DOHH2 (cell line): Measurements from ENCODE around the gene C2orf49.
A peak's percentile ranks its signal among the peaks of the same experiment; 100 is the strongest.

Experiments used
- H3F3A ChIP-seq: fragments of 200-600 bp; sonication (generic), shearing (Covaris generic); 2 replicates; pipeline ENCODE4 v1.6.0; 2016; ENCODE audit warnings: antibody characterized with exemption, mild to moderate bottlenecking; ENCODE audit not compliant: control insufficient read depth, insufficient read depth
- H3K27ac ChIP-seq: fragments of 200-600 bp; sonication (generic); 2 replicates; pipeline ENCODE4 v1.5.1; 2014; ENCODE audit warnings: low read depth, mild to moderate bottlenecking, low read length, moderate library complexity
- H3K27me3 ChIP-seq: fragments of 200-600 bp; sonication (generic); 2 replicates; pipeline ENCODE4 v1.6.1; 2014; ENCODE audit warnings: mild to moderate bottlenecking, low read length, mixed read lengths; ENCODE audit not compliant: control insufficient read depth
- H3K36me3 ChIP-seq: fragments of 200-600 bp; sonication (generic); 2 replicates; pipeline ENCODE4 v1.6.1; 2014; ENCODE audit warnings: mild to moderate bottlenecking, low read length, moderate library complexity, mixed read lengths; ENCODE audit not compliant: control insufficient read depth
- H3K4me1 ChIP-seq: fragments of 200-600 bp; sonication (generic); 2 replicates; pipeline ENCODE4 v1.6.1; 2014; ENCODE audit warnings: mild to moderate bottlenecking, low read length, mixed read lengths; ENCODE audit not compliant: control insufficient read depth
- H3K4me2 ChIP-seq: fragments of 200-600 bp; sonication (generic); 2 replicates; pipeline ENCODE4 v1.6.0; 2014; ENCODE audit warnings: mild to moderate bottlenecking, low read length, moderate library complexity
- H3K4me3 ChIP-seq: fragments of 200-600 bp; sonication (generic); 2 replicates; pipeline ENCODE4 v1.5.1; 2014; ENCODE audit warnings: mild to moderate bottlenecking, low read length, mixed read lengths
- H3K79me2 ChIP-seq: fragments of 200-600 bp; sonication (generic); 2 replicates; pipeline ENCODE4 v1.6.1; 2014; ENCODE audit warnings: mild to moderate bottlenecking, low read length, mixed read lengths; ENCODE audit not compliant: control insufficient read depth
- H3K9me2 ChIP-seq: fragments of 200-600 bp; sonication (generic); replicated peaks from 2 replicates; pipeline ENCODE4 v1.6.1; 2014; ENCODE audit warnings: mild to moderate bottlenecking, low read length, mixed read lengths; ENCODE audit not compliant: control insufficient read depth
- H3K9me3 ChIP-seq: fragments of 200-600 bp; sonication (generic); 2 replicates; pipeline ENCODE4 v1.6.1; 2014; ENCODE audit warnings: antibody characterized with exemption, low read length, mixed read lengths; ENCODE audit not compliant: control insufficient read depth, insufficient read depth
- H4K20me1 ChIP-seq: fragments of 200-600 bp; sonication (generic); 2 replicates; pipeline ENCODE4 v1.6.0; 2014; ENCODE audit warnings: low read depth, mild to moderate bottlenecking, antibody characterized with exemption, low read length, moderate library complexity; ENCODE audit not compliant: control insufficient read depth, insufficient read depth
- CTCF ChIP-seq: fragments of 200-600 bp; sonication (generic); IDR thresholded peaks from one replicate; pipeline ENCODE4 v1.5.1; 2014; ENCODE audit warnings: antibody characterized with exemption, mild to moderate bottlenecking, low read depth, low read length; ENCODE audit not compliant: poor library complexity, severe bottlenecking
- EZH2phosphoT487 ChIP-seq: fragments of 200-600 bp; sonication (generic); IDR thresholded peaks from 2 replicates; pipeline ENCODE4 v1.6.1; 2017; ENCODE audit warnings: borderline replicate concordance, mild to moderate bottlenecking, antibody characterized with exemption, low read length, moderate library complexity, mixed read lengths

C2orf49 gene

GRCh38 chr2:105329197-105329554 is 8.2 kb upstream of the C2orf49 start:
- H3K9me2 ChIP-seq = no peaks in the 10 kb centered on the region
- no peaks in the 10 kb centered on the region for H3K27me3 ChIP-seq
- peaks cover 59% of the 10 kb centered on the region for H3K79me2 ChIP-seq
- H3K36me3 ChIP-seq = peaks cover 42% of the 10 kb centered on the region
- H3F3A ChIP-seq = peaks cover 10% of the 10 kb centered on the region
- H4K20me1 ChIP-seq = peaks cover 7% of the 10 kb centered on the region; the same call in 1 of the 2 replicates
- TF ChIP-seq CTCF (no peak), EZH2phosphoT487 (no peak)
- H3K4me2 ChIP-seq = peak overlapping the region; percentile 75
- H3K4me3 ChIP-seq = peak overlapping the region; percentile 93
- H3K27ac ChIP-seq = peak overlapping the region; percentile 39
- H3K4me1 ChIP-seq = peaks cover 43% of the 10 kb centered on the region
- no peaks in the 10 kb centered on the region for H3K9me3 ChIP-seq

- peaks cover 10% of the 10 kb centered on the region for H3F3A ChIP-seq
- no peaks in the 10 kb centered on the region for H3K9me3 ChIP-seq
- H4K20me1 ChIP-seq = peaks cover 7% of the 10 kb centered on the region; the same call in 1 of the 2 replicates
- peak within 1 kb of the TSS; percentile 39 for H3K27ac ChIP-seq
- peak within 1 kb of the TSS; percentile 93 for H3K4me3 ChIP-seq
- peaks cover 42% of the 10 kb centered on the region for H3K36me3 ChIP-seq
- H3K4me1 ChIP-seq = peaks cover 37% of the 10 kb centered on the region
- peak within 1 kb of the TSS; percentile 95 for H3K4me2 ChIP-seq
- H3K79me2 ChIP-seq = peaks cover 52% of the 10 kb centered on the region
- no peak for TF ChIP-seq EZH2phosphoT487
- no peak for TF ChIP-seq CTCF
- H3K9me2 ChIP-seq = no peaks in the 10 kb centered on the region
- H3K27me3 ChIP-seq = no peaks in the 10 kb centered on the region
Observed at GRCh38 chr2:105329561-105330495, 7.5 kb upstream of the C2orf49 start, which contains the start of gene TGFBRAP1. Gene TGFBRAP1, minus strand, starts transcription at chr2:105329735. Its CDS starts 21,434 bp downstream, at chr2:105308301.

- H3K9me3 ChIP-seq = no peaks in the 10 kb centered on the region
- H3K36me3 ChIP-seq = peaks cover 38% of the 10 kb centered on the region
- no peak overlapping the region for H3K27ac ChIP-seq
- peak overlapping the region; percentile 95 for H3K4me2 ChIP-seq
- peaks cover 4% of the 10 kb centered on the region; the same call in 1 of the 2 replicates for H4K20me1 ChIP-seq
- no peaks in the 10 kb centered on the region for H3K27me3 ChIP-seq
- peaks cover 50% of the 10 kb centered on the region for H3K79me2 ChIP-seq
- peaks cover 10% of the 10 kb centered on the region for H3F3A ChIP-seq
- TF ChIP-seq EZH2phosphoT487 (no peak), CTCF (no peak)
- H3K4me1 ChIP-seq = peaks cover 31% of the 10 kb centered on the region
- H3K4me3 ChIP-seq = peak overlapping the region; percentile 81
- no peaks in the 10 kb centered on the region for H3K9me2 ChIP-seq
Observed at GRCh38 chr2:105330681-105331375, 6.5 kb upstream of the C2orf49 start.
